Measurements from ENCODE around the gene CIBAR2.

The CIBAR2 gene

GRCh38 chr16:85094176-85094805, 18.0 kb downstream of the CIBAR2 start:
- DNase-seq (ENCODE audit: low read depth), result no peak
- no peak overlapping the region for H3K4me3 ChIP-seq (ENCODE audit: low read depth, low read length)

GRCh38 chr16:85093705-85094104, 18.6 kb downstream of the CIBAR2 start:
- no peak for DNase-seq (ENCODE audit: low read depth)
- H3K4me3 ChIP-seq (ENCODE audit: low read depth, low read length), result no peak overlapping the region
- TF ChIP-seq POLR2A (IDR thresholded peaks at IDR 0.05; ENCODE audit: extremely low read depth, insufficient read length), result no peak

More at GRCh38 chr16:85094176-85094805, 18.0 kb downstream of the CIBAR2 start:
- no peak for TF ChIP-seq POLR2A (IDR thresholded peaks at IDR 0.05; ENCODE audit: extremely low read depth, insufficient read length)
- TF ChIP-seq MYC (IDR thresholded peaks at IDR 0.05; ENCODE audit: low read depth, low read length), result no peak
- TF ChIP-seq MAX (IDR thresholded peaks at IDR 0.05; ENCODE audit: low read depth, low read length), result no peak

- no peak for DNase-seq (ENCODE audit: low read depth)
- TF ChIP-seq MYC (IDR thresholded peaks at IDR 0.05; ENCODE audit: low read depth, low read length) (no peak), MAX (IDR thresholded peaks at IDR 0.05; ENCODE audit: low read depth, low read length) (no peak), POLR2A (IDR thresholded peaks at IDR 0.05; ENCODE audit: extremely low read depth, insufficient read length) (no peak), CTCF (IDR thresholded peaks at IDR 0.05; ENCODE audit: low read depth, low read length) (no peak)
- no peak overlapping the region for H3K4me3 ChIP-seq (ENCODE audit: low read depth, low read length)
Observed at GRCh38 chr16:85092851-85093250, 19.4 kb downstream of the CIBAR2 start.

- DNase-seq (ENCODE audit: low read depth), result no peak
- no peak for TF ChIP-seq MAX (IDR thresholded peaks at IDR 0.05; ENCODE audit: low read depth, low read length)
- no peak for TF ChIP-seq MYC (IDR thresholded peaks at IDR 0.05; ENCODE audit: low read depth, low read length)
- no peak for TF ChIP-seq POLR2A (IDR thresholded peaks at IDR 0.05; ENCODE audit: extremely low read depth, insufficient read length)
- no peak for TF ChIP-seq CTCF (IDR thresholded peaks at IDR 0.05; ENCODE audit: low read depth, low read length)
- no peak overlapping the region for H3K4me3 ChIP-seq (ENCODE audit: low read depth, low read length)
Observed at GRCh38 chr16:85092309-85092708, 20.0 kb downstream of the CIBAR2 start.

- no peak overlapping the region for H3K4me3 ChIP-seq (ENCODE audit: low read depth, low read length)
- no peak for DNase-seq (ENCODE audit: low read depth)
- no peak for TF ChIP-seq CTCF (IDR thresholded peaks at IDR 0.05; ENCODE audit: low read depth, low read length)
- no peak for TF ChIP-seq MYC (IDR thresholded peaks at IDR 0.05; ENCODE audit: low read depth, low read length)
- no peak for TF ChIP-seq MAX (IDR thresholded peaks at IDR 0.05; ENCODE audit: low read depth, low read length)
- no peak for TF ChIP-seq POLR2A (IDR thresholded peaks at IDR 0.05; ENCODE audit: extremely low read depth, insufficient read length)
Observed at GRCh38 chr16:85091522-85091910, 20.8 kb downstream of the CIBAR2 start.

GRCh38 chr16:85090873-85091521, 21.3 kb downstream of the CIBAR2 start:
- peak; percentile 63 for DNase-seq (ENCODE audit: low read depth)
- TF ChIP-seq MYC (IDR thresholded peaks at IDR 0.05; ENCODE audit: low read depth, low read length) (no peak), CTCF (IDR thresholded peaks at IDR 0.05; ENCODE audit: low read depth, low read length) (no peak), MAX (IDR thresholded peaks at IDR 0.05; ENCODE audit: low read depth, low read length) (no peak; the same call in 1 of the 2 replicates), POLR2A (IDR thresholded peaks at IDR 0.05; ENCODE audit: extremely low read depth, insufficient read length) (no peak)
- no peak overlapping the region for H3K4me3 ChIP-seq (ENCODE audit: low read depth, low read length)

All from NB4 (cell line).